GM18517 (cell line): Measurements from ENCODE around the gene ADGRV1.

Source experiments
- ATAC-seq: cut with Tn5 transposase; IDR thresholded peaks from one replicate; pipeline ENCODE4 v1.9.1; 2021; ENCODE audit warnings: mild to moderate bottlenecking, moderate library complexity; ENCODE audit not compliant: unreplicated experiment

ADGRV1 gene

DNA sequence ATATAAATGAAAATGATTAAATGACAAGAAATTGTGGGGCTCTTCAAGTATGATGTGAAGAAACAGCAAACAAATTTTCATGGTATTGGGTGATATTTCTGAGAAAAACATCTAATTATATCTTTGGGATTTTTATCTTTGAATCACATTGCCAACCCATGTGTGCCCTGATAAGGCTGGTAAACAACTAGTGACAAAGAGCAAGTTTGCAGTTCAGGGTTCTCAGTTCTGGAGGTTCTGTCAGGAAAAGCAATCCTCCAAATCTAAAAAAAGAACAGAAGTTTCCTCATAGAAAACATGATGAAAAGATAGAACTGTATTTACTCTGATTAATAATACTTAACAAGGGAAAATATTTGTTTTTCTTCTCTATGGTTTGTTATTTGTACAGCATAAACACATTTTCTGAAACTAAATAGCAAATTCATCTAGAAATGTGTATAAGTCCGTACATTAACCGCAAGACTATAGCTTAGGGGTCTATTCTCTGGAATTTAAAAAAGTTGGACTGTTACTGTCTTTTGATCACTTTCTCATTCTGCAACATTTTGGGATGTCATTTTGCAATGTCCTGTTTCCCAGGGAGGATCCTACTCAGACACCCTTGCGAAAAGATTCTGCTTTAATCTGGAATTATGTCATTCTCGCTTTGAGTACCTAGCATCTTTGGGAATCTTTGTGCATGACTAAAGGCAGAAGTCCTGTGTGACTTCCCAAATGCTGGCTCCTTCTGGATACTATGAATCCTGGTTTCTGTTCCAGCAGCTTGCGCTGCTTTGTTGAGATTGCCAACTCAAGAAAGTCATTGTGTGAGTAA, 308.5 kb downstream of the ADGRV1 start:
- no peak for ATAC-seq

DNA sequence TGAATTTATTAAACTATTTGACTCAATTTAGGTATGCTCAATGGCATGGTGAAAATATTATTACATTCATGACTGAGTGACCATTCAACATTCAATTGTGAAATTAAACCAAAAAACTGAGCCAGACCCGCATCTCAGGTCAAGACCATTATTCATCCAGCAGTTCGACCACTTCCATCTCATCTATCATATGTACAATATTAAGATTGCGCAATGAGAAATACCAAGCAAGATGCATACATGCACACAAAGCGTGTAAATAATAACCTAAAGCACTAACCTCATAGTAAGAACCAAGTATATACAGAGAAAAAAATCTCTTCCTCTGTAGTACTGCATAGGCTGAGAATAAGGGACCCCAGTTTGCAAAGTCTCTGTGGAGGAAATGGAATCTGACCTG, 310.2 kb downstream of the ADGRV1 start:
- no peak for ATAC-seq

DNA sequence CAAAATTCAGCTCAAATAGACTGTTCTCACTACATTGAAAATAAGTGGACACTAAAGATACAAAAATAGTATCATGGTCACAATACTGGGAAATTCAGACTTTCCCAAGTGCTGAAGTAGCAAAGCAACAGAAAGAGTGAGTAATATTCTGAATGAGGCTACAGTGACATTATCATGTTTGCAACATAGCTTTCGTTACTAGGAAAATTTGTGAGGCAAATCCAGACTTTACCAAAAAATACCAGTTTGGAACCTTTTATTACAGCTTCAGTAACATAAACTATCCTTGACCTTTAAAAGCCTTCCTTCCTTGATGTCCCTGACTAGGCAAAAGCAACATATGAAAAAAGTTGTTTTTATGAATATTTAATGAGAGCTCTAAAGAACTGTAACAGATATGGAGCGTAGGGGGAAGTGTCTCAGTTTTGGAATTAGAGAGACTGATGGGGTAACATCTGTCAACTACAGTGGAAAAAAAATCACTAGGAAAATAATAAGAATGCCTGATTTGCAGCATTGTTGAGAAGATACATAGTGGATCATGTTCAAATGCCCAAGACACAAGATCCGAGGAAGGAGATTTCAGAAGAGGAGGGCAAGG, 312.9 kb downstream of the ADGRV1 start:
- ATAC-seq, result no peak

DNA sequence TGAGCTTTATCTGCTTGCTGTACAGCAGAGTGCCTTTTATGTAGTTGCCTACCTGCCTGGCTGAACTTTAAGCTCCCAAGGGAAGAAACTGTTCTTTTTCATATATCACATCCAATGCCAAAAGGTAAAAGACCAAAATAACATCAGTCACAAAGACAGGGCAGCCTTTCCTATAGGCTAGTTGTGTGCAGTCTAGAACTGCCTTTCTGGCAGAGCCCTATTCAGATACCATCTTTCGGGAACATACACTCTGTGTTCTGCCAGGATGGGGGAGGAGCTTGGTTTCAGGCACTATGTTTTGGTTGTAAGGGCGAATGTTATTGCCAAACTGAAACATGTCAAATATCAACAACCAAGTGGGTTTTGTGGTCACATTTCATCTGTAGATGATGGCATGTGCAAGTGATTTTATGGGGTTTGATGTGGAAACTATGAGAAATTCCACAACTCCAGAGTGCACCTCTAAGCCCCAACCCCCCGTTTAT, 314.5 kb downstream of the ADGRV1 start:
- ATAC-seq, result no peak

DNA sequence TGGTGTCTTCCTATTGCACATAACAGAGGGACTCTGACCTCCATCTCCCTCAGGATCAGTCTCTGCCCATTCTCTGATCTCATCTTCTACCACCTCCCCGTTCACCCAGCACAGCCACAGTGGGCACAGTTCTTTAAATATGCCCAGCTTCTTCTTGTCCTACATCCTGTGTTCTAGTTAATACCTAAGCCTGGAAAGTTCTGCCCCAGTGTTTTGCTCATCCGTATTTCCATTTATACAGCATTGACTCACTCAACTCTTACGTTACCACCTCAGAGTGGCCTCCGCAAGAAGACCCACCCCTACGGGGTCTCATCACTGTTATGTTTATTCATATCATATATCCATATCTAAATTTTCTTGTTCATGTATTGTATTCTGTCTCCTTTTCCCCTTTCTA, 315.5 kb downstream of the ADGRV1 start:
- ATAC-seq, result no peak

DNA sequence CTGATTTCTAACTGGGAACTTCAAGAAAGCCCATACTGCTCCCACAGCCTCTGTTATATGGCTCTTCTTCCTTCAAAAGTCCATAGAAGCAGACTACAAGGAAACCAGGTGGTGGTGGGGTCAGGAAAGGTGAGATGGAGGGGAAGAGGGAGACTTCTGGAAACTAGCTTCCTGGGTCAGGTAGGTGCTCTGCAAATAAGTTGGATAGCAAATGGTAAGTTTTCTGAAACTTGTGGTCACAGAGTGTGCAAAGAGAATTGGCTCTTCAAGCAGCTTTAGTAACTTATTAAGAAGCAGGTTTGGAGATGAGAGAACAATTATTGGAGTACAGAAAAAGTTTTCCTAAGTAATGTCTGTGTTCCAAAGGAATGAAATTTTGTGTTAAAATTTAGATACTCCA, 316.9 kb downstream of the ADGRV1 start:
- no peak for ATAC-seq

DNA sequence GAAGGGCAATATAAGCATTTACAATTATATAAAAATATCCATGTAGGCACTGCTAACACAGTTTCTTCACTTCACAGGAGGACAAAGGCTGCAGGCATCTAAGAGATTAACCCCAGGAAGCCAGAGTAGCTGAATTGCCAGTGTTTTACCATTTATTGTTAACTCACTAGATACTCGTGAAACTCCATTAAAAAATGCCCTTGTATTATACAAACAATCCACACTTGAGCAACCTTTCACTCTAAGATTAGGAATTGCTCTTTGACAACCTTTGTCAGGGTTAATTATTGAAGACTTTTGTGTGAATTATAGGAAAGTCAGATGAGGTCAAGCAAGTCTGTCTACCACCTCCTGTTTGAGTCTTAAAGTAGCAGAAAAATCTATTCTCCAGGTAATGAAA, 317.8 kb downstream of the ADGRV1 start:
- no peak for ATAC-seq

DNA sequence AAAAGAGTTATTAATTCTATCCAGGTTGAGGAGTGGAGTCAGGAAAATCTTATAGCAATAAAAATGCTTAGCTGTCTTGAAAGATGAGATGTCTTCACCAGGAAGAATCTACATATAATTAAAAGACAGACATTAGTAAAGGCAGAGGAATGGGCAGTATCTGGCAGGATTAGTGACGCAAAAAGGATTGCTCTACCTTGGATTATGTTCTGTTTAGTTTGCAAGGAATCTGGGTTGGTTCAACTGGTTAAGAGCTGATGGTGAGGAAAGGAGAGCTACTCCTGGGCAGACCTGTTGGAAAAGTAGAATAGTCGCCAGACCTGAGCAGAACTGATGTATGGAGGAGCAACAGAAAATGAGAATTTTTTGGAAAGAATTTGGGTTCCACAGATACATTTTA, 318.5 kb downstream of the ADGRV1 start:
- ATAC-seq, result no peak

DNA sequence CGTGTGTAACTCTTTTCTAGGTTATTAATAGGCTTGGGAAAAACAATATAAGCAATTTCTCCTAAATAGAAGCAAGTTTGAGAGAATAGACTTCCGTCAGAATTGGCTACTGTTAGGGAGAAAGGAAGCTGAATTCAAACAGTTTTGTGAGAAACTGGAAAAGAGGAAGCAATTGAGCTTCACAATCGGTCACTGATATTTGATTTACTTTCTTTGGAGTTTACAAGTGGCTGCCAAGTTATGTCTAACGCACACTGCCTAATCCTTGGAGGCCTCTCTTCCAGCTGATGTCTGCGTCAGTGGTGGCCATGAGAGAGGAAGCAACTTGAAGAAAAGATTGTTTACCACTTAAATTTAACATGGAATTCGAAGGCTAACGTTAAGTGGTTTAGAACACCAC, 319.5 kb downstream of the ADGRV1 start:
- ATAC-seq, result no peak

DNA sequence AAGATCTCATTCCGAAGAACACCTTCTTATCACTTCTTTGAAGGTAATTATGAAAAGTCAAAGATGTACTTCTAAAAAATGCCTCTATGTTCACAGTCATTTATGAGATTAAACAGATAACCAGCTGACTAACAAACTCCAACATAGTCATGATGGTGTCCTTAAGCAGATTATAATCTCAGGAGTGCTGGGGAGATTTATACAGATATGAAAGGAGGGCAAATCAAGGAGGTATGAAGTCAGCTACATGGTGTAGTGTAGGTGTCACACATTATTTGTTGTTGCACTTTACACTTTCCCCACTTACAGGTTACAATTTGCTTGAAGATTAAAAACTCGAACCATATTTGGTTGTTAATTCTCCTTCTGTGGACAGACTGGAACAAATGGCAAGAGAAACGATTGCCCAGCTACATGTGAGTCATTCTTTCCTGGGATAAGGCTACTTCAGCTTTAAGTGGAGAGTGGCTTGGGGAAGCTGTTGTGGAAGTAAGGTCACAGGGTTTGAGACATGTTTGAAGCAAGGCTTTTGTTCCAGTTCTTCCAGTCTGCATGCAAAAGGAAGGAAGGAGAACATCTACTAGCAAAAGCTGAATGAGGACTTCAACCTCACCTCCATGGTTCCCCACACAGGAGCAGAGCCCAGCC, 320.1 kb downstream of the ADGRV1 start:
- ATAC-seq, result no peak

DNA sequence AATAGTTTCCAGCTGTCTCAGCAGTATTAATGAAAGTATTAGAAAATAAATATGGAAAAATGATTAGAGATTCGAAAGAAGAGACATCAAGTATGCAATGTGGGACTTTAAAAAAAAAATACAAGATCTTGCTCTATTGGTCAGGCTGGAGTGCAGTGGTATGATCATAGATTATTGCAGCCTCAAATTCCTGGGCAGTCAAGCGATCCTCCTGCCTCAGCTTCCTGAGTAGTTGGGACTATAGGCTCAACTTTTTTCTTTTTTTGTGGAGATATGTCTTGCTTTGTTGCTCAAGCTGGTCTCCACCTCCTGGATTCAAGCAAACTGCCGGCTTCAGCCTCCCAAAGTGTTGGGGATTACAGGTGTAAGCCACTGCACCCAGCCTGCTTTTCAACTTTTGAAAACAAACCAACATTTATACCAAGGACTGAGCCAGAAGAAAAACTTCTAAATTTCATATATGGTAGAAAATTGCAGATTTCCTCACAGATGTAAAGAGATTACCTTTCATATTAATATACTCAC, 323.1 kb downstream of the ADGRV1 start:
- ATAC-seq, result no peak

DNA sequence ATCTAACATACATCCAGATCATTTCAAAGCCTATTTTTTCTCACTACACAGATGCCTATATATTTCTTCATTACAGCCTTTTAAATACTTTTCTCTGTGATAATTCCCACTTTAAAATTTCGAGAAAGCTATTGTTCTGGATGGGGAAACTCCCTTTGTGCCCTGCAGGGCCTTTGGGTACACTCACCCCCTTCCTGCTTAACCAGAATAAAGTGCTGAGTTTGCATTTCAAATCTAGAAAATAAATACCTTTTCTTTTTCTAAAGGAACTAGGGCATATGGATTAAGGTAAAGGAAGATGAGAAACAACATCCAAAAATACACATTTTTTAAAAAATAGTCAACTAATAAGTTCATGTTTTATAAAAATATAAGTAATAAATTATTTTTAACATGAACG, 323.9 kb downstream of the ADGRV1 start:
- no peak for ATAC-seq

DNA sequence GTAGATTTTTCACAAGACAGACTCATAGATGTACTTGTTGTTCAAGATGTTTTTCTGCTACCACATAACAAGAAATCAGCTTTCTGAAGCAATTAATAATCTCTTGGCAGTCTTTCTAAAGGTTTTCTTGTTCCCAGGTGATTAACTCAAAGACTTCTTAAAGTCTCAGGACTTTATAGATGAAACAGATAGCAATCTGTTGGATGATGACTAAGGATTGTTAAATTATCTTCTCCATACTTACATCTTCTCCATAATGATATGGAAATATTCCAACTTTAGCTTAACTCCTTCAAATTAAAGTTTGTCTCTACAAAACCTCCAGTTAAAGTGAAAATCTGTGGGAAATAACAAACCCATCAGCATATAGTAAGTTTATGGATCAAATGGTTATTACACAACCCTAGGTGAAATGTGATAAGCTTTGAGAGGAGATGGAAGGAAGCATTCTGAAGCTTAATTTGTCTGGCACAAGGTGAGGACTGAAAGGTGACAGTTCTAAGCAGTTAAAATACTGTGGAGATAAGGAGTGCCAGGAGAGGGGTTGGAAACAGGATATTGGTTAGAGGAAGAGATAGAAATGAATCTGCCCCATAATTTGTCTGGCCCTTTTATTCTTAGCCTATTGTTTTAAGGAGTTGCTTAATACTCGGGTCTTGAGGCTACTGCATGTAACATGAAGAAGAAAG, 326.7 kb downstream of the ADGRV1 start:
- ATAC-seq, result no peak

DNA sequence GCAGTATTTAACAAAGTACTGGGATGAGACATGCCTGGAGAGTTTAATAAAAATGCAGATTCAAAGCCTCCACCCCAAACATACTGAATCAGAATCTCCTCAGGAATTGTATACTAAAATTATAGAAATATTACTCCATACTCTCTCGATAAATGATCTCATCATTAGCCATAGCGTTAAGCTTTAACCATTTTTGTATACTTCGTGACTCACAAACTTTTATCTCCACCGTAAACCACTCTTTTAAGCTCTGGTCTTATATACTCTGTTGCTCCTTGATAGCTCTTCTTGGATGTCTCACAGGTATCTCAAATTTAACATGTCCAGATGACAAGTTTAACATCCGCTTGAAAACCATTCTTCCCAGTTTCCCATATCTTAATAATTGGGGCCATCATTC, 327.8 kb downstream of the ADGRV1 start:
- ATAC-seq, result no peak

DNA sequence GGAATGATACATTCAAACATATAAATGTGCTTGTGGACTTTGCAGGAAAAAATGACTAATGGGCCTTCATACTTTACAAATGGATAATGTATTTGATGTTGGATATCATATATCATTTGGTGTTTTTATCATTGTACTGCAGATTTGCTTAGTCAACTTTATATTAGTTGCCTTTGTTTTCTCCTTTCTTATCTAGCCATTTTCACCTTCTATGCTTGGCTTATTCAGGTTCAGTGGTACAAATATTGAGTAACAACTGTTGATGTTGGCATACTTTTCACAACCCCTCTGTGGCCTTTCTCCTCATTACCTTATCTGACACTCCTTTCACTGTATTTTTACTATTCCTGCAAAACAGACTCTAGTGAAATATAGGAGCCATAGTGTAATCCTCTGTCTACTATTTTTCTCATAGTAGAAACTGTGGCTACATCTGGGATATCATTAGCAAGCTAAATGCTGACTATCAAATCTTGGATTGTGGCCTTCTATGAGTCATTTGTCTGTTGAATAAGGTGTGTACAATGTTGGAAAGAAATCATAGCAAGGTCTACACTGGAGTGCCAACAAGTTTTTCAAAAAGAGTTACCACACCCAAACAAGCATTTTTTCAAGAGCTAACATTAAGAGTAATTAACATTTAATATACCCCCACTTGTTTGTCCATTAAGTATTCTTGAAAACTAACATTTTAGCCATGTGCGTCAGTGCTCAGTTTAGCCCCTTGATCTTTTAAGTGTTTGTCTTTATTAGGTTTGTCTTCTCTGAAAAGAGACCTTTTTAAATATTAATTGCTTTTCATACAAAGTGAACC, 330.1 kb downstream of the ADGRV1 start:
- ATAC-seq, result no peak

DNA sequence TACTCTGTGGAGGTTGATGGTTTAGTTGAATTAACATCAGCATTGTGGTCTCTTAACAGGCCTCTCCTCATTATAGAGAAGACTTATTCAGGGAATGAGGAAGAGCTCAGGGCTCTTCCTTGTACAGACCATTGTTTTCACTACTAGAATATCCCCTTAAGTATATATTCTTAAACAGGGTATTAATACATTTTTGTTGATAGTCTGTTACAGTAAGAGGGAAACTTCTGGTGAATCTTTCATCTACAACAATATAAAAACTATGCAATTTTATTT, 330.7 kb downstream of the ADGRV1 start:
- no peak for ATAC-seq

DNA sequence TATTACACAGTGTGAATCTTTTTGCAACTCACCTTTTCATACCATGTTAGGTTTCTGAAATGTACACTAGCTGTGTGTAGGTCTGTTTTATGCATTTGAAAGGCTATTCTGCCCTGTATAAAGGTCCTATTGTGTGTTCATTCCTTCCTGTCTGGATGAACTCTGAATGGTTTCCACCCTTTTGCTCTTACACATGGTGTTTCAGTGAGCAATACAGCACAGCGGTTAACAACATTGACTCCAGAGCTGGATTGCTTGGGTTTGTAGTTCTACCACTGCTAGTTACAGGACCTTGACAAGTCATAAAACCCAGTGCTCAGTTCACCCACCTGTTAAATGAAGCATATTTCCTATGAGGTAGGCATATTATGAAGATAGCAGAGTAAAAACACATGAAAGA, 331.6 kb downstream of the ADGRV1 start:
- ATAC-seq, result no peak

DNA sequence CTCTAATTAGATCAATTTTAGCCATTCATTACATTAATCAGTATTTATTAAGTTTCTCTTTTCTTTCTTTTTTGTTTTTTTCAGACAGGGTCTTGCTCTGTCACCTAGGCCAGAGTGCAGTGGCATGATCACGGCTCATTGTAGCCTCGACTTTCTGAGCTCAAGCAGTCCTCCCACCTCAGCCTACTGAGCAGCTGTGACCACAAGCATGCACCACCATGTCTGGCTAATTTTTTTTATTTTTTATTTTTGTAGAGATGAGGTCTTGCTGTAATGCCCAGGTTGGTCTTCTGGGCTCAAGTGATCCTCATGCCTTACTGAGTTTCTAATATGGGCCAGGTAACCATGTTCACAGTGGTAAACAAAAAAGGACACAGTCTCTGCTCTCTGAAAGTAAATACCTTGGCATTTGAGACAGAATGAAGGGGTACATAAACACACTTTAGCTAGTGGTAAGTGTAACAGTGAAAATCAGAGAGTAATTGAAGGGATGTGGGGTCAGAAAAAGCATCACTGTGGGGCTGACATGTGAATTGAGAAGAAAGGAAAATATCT, 336.3 kb downstream of the ADGRV1 start:
- no peak for ATAC-seq

DNA sequence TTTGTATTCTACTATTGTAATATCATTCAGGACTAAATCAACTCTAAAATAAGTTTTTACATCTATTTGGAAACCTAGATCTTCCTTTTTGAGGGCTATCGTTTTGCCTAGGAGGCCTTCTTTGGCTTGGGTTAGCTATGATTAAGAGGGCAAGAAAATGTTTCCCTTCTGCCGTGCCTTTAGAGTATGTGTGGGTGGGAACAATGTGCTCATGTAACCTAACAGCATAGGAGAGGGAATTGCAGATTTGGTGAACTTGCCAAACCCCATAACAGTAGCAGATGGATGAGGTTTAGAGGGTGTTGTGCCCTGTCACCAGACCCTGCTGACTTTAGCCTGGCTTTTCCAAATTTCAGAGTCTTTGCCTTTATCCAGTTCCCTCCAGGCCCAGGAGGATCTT, 339.0 kb downstream of the ADGRV1 start:
- no peak for ATAC-seq

DNA sequence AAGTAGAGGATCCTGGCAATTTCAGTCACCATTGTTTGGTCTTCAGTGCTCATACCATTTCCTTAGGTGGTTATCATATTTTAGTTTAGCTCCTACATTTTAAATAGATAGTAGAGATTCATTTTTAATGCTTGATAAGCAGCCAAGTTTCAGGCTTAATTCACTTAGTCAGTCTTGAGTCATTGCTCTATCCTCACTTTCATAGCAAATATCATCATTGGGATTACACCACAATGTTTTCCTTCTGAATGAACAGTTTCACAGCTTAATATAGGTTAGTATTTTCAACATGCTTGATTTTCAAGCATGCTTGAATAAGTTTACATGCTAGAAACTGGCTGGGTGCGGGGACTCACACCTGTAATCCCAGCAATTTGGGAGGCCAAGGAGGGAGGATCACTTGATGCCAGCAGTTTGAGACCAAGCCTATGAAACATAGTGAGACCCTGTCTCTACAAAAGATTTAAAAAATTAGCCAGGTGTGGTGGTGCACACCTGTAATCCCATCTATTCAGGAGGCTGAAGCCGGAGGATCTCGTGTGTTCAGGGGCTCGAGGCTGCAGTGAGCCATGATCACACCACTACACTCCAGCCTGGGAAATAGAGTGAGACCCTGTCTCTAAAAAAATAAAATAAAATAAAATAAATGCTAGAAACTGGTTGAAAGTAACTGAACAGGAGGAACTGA, 339.9 kb downstream of the ADGRV1 start:
- no peak for ATAC-seq
